ENCODE results near the gene UBE2I.
A peak's percentile ranks its signal among the peaks of the same experiment; 100 is the strongest.
"Not testable (repeated sequence)": the region's sequence is repeated elsewhere in the genome, so short reads cannot be mapped to it uniquely, and the experiment has no call there.

The UBE2I gene

GRCh38 chr16:1293921-1294656, 15.3 kb upstream of the UBE2I start:
- DNase-seq, result no peak

- no peak for DNase-seq
Observed at GRCh38 chr16:1295465-1295864, 14.0 kb upstream of the UBE2I start.

GRCh38 chr16:1296688-1297017, 12.8 kb upstream of the UBE2I start:
- not testable (repeated sequence) for DNase-seq

GRCh38 chr16:1297018-1297696, 12.3 kb upstream of the UBE2I start:
- DNase-seq, result no peak

- DNase-seq, result no peak
Observed at GRCh38 chr16:1298406-1298805, 11.0 kb upstream of the UBE2I start.

GRCh38 chr16:1299012-1299867, 10.2 kb upstream of the UBE2I start:
- no peak for DNase-seq

GRCh38 chr16:1299868-1300203, 9.6 kb upstream of the UBE2I start:
- DNase-seq, result no peak

- peak in 1 of 2 experiments; percentile 57 for DNase-seq
Observed at GRCh38 chr16:1300664-1301476, 8.6 kb upstream of the UBE2I start.

GRCh38 chr16:1301562-1301961, 7.9 kb upstream of the UBE2I start:
- no peak for DNase-seq

GRCh38 chr16:1305823-1306222, 3.6 kb upstream of the UBE2I start:
- no peak for DNase-seq

GRCh38 chr16:1306334-1306733, 3.1 kb upstream of the UBE2I start:
- no peak for DNase-seq

- DNase-seq, result no peak
Observed at GRCh38 chr16:1308036-1308976, 1.1 kb upstream of the UBE2I start.

GRCh38 chr16:1309888-1310831, 724 bp downstream of the UBE2I start:
- no peak for DNase-seq

GRCh38 chr16:1310832-1311200, 1.4 kb downstream of the UBE2I start:
- DNase-seq, result no peak

- DNase-seq, result no peak
Observed at GRCh38 chr16:1311212-1311737, 1.8 kb downstream of the UBE2I start.

GRCh38 chr16:1311738-1312466, 2.5 kb downstream of the UBE2I start:
- DNase-seq, result no peak

- no peak for DNase-seq
Observed at GRCh38 chr16:1312467-1312816, 3.0 kb downstream of the UBE2I start.

GRCh38 chr16:1312903-1313302, 3.5 kb downstream of the UBE2I start:
- no peak for DNase-seq

- no peak for DNase-seq
Observed at GRCh38 chr16:1313721-1314369, 4.4 kb downstream of the UBE2I start.

Data from NCI-H524 (cell line).